Upper lobe of right lung (tissue), 1 donor: Measurements from ENCODE around the gene MRPL28. TPM values are rescaled to one million over a fixed set of nuclear protein-coding genes. Genes with fewer than 3 reads are reported as not detected.
A peak's percentile ranks its signal among the peaks of the same experiment; 100 is the strongest.

ENCODE experiments used
- ATAC-seq: fragments of 200-7000 bp; cut with Tn5 transposase; one replicate; pipeline ENCODE4 v1.9.1; 2020; ENCODE audit warnings: mild to moderate bottlenecking, moderate library complexity
- DNase-seq: peaks from one replicate; pipeline ENCODE4 v3.0.0-alpha.2; 2020
- H3K27ac ChIP-seq: fragments of 200-600 bp; one replicate; pipeline ENCODE4 v1.8.0; 2022
- H3K27me3 ChIP-seq: fragments of 200-600 bp; one replicate; pipeline ENCODE4 v1.8.0; 2022; ENCODE audit warnings: mild to moderate bottlenecking
- H3K36me3 ChIP-seq: fragments of 200-600 bp; one replicate; pipeline ENCODE4 v1.8.0; 2022
- H3K4me1 ChIP-seq: fragments of 200-600 bp; one replicate; pipeline ENCODE4 v1.8.0; 2022
- H3K4me3 ChIP-seq: fragments of 200-600 bp; one replicate; pipeline ENCODE4 v1.8.0; 2022; ENCODE audit warnings: mild to moderate bottlenecking
- H3K9me3 ChIP-seq: fragments of 200-600 bp; one replicate; pipeline ENCODE4 v1.8.0; 2022
- intact Hi-C: fragments of 100-400 bp; cut with DNase I; formaldehyde crosslinking; loops from one replicate; pipeline ENCODE4 v1.11.0; 2022
- total RNA-seq: library from RNA; stranded (reverse); fragmentation: NEBNext Ultra II Directional; extraction: Animal tissue kit (Norgen Biotek cat#: 25700); gene quantifications from one replicate; pipeline ENCODE4 v1.2.1, GENCODE V29; 2021
- TF ChIP-seq, protein P1 (sequence below): fragments of 200-600 bp; IDR thresholded peaks from one replicate; pipeline ENCODE4 v1.8.0; 2022; ENCODE audit warnings: antibody characterized with exemption
- donor health status: DM: no; HTN: yes; CAD: no; lungs with severe emphysema.

Gene MRPL28
- total RNA-seq, 1 donor from 2014 or later = 39.0 TPM

DNA sequence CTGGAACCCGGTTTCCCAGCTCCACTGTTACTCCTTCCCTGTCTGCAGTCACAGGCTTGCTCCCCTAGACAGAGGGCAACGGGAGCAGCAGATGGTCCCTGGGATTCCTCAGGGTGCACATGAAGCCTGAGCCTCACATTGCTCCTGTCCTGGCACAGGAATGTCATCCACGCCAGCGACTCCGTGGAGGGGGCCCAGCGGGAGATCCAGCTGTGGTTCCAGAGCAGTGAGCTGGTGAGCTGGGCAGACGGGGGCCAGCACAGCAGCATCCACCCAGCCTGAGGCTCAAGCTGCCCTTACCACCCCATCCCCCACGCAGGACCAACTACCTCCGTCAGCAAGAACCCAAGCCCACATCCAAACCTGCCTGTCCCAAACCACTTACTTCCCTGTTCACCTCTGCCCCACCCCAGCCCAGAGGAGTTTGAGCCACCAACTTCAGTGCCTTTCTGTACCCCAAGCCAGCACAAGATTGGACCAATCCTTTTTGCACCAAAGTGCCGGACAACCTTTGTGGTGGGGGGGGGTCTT, 29.8 kb upstream of the MRPL28 start:
- Histone ChIP-seq H3K27me3 (no peaks in the 10 kb centered on the region), H3K9me3 (no peaks in the 10 kb centered on the region), H3K4me3 (peak overlapping the region; percentile 90), H3K27ac (peak overlapping the region; percentile 90), H3K36me3 (no peaks in the 10 kb centered on the region), H3K4me1 (peaks cover 25% of the 10 kb centered on the region)
- TF ChIP-seq, protein P1, sequence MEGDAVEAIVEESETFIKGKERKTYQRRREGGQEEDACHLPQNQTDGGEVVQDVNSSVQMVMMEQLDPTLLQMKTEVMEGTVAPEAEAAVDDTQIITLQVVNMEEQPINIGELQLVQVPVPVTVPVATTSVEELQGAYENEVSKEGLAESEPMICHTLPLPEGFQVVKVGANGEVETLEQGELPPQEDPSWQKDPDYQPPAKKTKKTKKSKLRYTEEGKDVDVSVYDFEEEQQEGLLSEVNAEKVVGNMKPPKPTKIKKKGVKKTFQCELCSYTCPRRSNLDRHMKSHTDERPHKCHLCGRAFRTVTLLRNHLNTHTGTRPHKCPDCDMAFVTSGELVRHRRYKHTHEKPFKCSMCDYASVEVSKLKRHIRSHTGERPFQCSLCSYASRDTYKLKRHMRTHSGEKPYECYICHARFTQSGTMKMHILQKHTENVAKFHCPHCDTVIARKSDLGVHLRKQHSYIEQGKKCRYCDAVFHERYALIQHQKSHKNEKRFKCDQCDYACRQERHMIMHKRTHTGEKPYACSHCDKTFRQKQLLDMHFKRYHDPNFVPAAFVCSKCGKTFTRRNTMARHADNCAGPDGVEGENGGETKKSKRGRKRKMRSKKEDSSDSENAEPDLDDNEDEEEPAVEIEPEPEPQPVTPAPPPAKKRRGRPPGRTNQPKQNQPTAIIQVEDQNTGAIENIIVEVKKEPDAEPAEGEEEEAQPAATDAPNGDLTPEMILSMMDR = no peak
- intact Hi-C loops = no loop called here
- DNase-seq (no peak), ATAC-seq (no peak)

DNA sequence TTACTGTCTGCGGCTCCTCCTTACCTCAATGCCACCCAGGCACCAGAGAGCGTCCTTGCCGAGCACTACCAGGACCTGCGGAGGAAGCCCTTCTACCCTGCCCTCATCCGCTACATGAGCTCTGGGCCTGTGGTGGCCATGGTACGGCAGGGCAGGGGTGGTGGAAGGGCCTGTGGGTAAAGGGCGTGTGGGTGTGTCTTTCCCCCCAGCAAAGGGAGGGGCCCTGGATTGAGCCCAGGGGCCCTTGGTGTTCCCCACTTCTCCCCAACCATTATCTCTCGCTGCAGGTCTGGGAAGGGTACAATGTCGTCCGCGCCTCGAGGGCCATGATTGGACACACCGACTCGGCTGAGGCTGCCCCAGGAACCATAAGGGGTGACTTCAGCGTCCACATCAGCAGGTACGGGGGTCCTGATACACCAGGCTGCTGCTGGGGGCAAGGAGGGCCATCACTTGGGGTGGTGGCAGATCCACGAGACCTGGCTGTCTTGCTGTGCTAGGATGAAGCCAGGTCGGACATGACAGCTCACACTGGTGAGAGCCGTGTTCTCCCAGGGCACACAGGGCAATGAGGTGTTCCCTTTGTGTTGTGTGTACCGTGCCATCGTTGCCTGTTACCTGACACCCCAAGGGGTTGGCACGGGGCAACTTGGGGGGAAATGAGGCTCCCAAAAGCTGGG, 29.1 kb upstream of the MRPL28 start:
- peaks cover 25% of the 10 kb centered on the region for H3K4me1 ChIP-seq
- no peak overlapping the region for H3K4me3 ChIP-seq
- intact Hi-C loops = no loop called here
- no peak overlapping the region for H3K27ac ChIP-seq
- DNase-seq (no peak), ATAC-seq (no peak)
- no peaks in the 10 kb centered on the region for H3K36me3 ChIP-seq
- no peaks in the 10 kb centered on the region for H3K27me3 ChIP-seq
- H3K9me3 ChIP-seq = no peaks in the 10 kb centered on the region
- TF ChIP-seq, protein P1 = no peak

DNA sequence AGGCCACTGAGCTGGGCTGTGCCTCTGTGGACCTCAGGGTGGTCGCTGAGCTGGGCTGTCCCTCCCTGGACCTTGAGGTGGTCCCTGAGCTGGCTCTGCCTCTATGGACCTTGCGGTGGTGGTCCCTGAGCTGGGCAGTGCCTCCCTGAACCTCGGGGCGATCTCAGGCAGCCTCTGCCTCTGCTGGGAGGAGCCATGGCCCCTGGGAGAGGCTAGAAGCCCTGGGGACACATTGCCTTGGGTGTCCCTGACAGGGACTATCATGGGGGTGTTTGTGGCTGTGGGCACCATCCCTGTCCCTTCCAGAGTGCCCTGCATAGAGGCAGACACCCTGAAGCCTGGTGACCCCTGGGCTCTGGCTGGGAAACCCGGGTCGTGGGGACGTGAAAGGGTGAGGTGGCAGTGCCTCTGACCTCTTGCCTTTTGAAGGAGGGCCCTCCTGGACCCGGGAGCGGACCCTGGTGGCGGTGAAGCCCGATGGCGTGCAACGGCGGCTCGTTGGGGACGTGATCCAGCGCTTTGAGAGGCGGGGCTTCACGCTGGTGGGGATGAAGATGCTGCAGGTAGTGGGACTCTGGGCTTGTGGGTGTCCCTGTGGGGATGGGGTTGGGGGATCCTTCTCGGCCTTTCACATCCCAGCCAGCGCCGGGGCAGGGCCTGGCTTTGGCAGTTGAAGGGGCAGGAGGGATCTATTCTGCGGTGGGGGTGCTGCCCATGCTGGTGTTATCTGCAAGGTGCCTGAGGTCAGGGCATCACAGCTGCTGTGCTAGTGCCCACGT, 28.4 kb upstream of the MRPL28 start:
- no peaks in the 10 kb centered on the region for H3K27me3 ChIP-seq
- no peak overlapping the region for H3K4me3 ChIP-seq
- no peak for ATAC-seq
- peaks cover 25% of the 10 kb centered on the region for H3K4me1 ChIP-seq
- DNase-seq = peak; percentile 68
- TF ChIP-seq, protein P1 = no peak
- H3K36me3 ChIP-seq = no peaks in the 10 kb centered on the region
- no peak overlapping the region for H3K27ac ChIP-seq
- H3K9me3 ChIP-seq = no peaks in the 10 kb centered on the region
- intact Hi-C loops = no loop called here

DNA sequence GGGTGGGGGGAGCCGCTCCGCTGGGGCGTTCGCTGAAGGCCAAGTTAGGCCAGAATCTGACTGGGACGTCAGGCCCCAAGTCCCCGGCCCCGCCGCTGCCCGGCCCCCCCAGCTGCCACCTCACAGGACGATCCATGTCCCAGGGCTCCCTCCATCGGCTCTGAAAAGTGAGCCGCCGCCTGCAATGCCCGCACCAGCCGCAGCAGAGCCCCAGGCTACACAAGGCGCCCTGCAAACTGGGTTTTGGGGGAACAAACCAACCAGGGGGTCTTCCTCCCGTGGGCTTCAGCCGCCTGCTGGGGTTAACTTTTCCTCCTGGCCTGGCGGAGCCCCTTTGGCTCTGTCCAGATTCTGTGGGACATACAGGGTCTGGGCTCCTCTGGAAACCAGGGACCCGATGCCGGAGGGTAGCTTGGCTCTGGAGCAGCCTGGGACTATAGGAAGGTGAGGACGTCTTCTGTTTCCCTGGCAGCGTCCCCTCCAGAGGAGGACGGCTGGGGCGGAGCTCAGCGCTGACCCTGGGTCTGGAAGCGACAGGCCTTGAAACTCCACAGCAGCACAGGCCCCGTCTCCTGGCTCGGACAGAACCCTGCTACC, 27.5 kb upstream of the MRPL28 start:
- peak; percentile 86 for DNase-seq
- intact Hi-C loops = no loop called here

DNA sequence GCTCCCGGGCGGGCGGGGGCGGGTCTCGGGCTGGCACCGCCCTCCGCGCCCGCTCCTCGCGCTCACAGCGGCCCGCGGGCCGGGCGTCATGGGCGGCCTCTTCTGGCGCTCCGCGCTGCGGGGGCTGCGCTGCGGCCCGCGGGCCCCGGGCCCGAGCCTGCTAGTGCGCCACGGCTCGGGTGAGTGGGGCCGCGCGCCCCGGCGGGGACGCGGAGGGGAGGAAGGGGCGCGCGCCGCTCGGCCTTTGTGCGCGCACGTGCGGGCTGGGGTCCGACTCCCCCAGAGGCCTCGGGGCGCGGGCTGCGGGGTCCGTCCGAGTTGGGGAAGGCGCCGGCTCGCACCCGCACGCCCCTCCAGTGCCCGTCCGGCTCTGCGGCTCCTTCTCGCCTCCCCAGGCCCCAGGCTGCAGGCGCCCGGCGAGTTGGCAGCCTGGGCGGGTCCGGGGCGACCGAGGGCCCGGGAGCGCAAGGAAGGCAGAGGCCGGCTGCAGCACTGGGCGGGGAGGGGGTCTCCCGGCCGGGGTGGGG, 26.9 kb upstream of the MRPL28 start, which contains the start of gene NME4:
Gene NME4 (plus strand): TSS at position 65 of the 527 bp plus-strand sequence. CDS start 24 bp downstream, at position 89.
- peak; percentile 1 for ATAC-seq
- TF ChIP-seq, protein P1 = no peak
- H3K4me3 ChIP-seq = peak within 1 kb of the TSS; percentile 56
- H3K9me3 ChIP-seq = no peaks in the 10 kb centered on the region
- H3K27ac ChIP-seq = peak within 1 kb of the TSS; percentile 58
- H3K27me3 ChIP-seq = no peaks in the 10 kb centered on the region
- H3K36me3 ChIP-seq = no peaks in the 10 kb centered on the region
- peak; percentile 67 for DNase-seq
- intact Hi-C loops = no loop called here
- H3K4me1 ChIP-seq = peaks cover 20% of the 10 kb centered on the region

More for the DNA sequence above, 27.5 kb upstream of the MRPL28 start:
- H3K27me3 ChIP-seq = no peaks in the 10 kb centered on the region
- H3K9me3 ChIP-seq = no peaks in the 10 kb centered on the region
- peak; percentile 38 for ATAC-seq
- no peak overlapping the region for H3K4me3 ChIP-seq
- TF ChIP-seq, protein P1 = peak; percentile 41
- peaks cover 25% of the 10 kb centered on the region for H3K4me1 ChIP-seq
- H3K27ac ChIP-seq = peak overlapping the region; percentile 42
- no peaks in the 10 kb centered on the region for H3K36me3 ChIP-seq
